SIG-M5 treated with dmso at 0.1 percent for 504 hours (cell line): ENCODE measurements around the gene PCDHA5.
"Not testable (repeated sequence)": the region's sequence is repeated elsewhere in the genome, so short reads cannot be mapped to it uniquely, and the experiment has no call there.

Source experiments
- DNase-seq: peaks from one replicate; lab custom pipeline; 2025; ENCODE audit not compliant: unreplicated experiment; lab: John Stamatoyannopoulos, UW

The PCDHA5 gene

DNA sequence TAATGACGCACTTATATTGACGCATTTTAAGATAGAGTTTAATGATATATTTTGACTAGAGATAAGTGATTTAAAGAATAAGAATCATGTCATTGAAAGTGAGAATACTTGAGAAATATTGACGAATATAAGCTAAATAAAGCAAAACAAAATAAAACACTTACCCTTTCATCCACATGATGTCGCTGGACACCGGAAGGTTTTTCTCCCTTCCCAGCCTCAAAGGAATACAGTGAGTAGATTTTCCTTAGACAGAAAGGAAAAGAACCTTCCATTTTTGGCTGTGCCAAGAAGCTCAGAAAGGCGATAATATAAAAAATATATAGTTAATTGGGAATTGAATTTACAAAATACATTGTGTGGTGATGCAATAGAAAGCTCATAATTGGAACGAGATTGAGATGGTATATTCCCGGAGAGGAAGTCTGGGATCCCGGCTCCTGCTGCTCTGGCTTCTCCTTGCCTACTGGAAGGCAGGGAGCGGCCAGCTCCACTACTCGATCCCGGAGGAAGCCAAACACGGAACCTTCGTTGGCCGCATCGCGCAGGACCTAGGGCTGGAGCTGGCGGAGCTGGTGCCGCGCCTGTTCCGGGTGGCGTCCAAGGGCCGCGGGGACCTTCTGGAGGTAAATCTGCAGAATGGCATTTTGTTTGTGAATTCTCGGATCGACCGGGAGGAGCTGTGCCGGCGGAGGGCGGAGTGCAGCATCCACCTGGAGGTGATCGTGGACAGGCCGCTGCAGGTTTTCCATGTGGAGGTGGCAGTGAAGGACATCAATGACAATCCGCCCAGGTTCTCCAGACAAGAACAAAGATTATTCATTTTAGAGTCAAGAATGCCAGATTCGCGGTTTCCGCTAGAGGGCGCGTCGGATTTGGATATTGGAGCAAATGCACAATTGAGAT lies at the start of gene PCDHA5:
TSS of gene PCDHA5 (plus strand) at position 239 of the 906 bp plus-strand sequence.
- no peak for DNase-seq

DNA sequence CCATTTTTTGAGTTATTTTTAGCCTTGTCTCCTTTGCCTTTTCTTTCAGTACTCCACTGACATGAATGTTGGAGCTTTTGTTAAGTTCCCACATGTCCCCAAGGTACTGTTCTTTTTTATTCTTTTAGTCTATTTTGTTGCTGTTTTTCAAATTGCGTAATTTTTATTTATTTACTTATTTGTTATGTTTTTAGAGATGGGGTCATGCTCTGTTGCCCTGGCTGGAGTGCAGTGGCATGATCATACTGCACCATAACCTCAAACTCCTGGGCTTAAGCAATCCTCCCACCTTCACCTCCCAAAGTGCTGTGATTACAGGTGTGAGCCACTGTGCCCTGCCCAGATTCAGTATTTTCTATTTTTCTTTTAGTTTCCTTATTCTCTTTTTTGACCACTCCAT lies 40.9 kb upstream of the PCDHA5 start:
- DNase-seq = no peak

DNA sequence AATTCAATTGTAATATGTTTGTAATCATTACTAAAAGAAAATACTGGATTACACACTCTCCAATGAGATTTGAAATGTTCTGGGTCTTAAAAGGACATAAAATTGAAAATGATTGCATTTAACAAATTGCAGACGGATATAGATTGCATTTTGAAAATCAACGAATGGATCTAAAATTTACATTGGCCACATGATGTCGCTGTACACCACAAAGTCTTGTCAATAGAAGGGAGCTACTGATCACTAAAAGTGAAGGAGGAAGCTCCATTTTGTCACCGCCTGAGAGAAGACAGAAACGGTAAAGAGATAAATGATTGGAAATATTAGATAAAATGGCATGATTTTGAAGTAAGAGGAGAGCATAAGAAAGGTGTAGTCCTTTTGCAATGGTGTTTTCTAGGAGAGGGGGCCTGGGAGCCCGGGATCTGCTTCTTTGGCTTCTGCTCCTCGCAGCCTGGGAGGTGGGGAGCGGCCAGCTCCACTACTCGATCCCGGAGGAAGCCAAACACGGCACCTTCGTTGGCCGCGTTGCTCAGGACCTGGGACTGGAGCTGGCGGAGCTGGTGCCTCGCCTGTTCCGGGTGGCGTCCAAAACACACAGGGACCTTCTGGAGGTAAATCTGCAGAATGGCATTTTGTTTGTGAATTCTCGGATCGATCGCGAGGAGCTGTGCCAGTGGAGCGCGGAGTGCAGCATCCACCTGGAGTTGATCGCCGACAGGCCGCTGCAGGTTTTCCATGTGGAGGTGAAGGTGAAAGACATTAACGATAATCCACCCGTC lies 35.3 kb upstream of the PCDHA5 start, which contains the start of gene PCDHA1:
TSS of gene PCDHA1 (plus strand) at position 236 of the 782 bp plus-strand sequence.
- no peak for DNase-seq

GRCh38 chr5:140787422-140787821 lies 34.0 kb upstream of the PCDHA5 start:
- DNase-seq = not testable (repeated sequence)

- DNase-seq = not testable (repeated sequence)
These were observed 33.4 kb upstream of the PCDHA5 start for GRCh38 chr5:140787849-140788504.

DNA sequence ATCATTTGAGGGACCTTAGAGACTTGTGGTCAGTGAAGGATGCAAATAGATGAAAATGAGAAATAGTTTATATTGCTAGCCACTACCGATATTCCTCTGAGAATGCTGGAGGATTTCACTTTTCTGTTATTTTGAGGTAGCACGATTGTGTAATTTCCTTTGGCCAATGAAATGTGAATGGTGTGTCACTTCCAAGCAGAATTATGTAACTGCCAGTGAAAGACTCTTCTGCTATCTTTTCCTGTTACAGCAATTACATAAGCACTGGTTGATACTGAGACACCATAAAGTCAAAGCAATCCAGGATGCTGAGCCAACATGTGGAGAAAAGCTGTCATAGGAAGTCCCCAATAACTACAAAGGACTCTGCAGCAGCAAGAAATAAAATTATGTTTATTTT lies 30.3 kb upstream of the PCDHA5 start:
- DNase-seq = peak; percentile 70

DNA sequence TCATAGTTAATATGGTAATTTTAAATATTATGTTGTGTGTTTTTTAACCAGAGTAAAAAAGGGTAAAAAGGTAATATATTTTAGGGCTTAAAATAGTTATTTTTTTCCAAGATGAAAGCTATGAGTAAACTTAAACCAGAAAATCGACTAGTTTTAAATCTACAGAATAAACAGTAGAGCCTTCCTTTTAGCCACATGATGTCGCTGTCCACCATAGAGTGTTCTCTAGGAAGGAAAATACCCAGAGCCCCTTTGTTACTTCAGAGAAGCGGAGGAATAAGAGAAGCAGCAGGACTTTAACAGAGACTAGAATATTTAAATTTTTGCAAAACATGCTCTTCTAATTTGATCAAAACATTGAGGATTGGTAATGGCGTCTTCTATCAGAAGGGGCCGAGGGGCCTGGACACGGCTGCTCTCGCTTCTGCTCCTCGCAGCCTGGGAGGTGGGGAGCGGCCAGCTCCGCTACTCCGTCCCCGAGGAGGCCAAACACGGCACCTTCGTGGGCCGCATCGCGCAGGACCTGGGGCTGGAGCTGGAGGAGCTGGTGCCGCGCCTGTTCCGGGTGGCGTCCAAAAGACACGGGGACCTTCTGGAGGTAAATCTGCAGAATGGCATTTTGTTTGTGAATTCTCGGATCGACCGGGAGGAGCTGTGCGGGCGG lies 26.7 kb upstream of the PCDHA5 start, which contains the start of gene PCDHA2:
TSS of gene PCDHA2 (plus strand) at position 258 of the 664 bp plus-strand sequence.
- no peak for DNase-seq

DNA sequence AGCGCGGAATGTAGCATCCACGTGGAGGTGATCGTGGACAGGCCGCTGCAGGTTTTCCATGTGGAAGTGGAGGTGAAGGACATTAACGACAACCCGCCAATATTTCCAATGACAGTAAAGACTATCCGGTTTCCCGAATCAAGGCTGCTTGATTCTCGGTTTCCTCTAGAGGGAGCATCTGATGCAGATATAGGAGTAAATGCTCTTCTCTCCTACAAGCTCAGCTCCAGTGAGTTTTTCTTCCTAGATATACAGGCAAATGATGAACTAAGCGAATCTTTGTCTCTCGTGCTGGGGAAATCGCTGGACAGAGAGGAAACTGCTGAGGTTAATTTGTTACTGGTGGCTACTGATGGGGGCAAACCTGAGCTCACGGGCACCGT lies 26.2 kb upstream of the PCDHA5 start:
- no peak for DNase-seq

DNA sequence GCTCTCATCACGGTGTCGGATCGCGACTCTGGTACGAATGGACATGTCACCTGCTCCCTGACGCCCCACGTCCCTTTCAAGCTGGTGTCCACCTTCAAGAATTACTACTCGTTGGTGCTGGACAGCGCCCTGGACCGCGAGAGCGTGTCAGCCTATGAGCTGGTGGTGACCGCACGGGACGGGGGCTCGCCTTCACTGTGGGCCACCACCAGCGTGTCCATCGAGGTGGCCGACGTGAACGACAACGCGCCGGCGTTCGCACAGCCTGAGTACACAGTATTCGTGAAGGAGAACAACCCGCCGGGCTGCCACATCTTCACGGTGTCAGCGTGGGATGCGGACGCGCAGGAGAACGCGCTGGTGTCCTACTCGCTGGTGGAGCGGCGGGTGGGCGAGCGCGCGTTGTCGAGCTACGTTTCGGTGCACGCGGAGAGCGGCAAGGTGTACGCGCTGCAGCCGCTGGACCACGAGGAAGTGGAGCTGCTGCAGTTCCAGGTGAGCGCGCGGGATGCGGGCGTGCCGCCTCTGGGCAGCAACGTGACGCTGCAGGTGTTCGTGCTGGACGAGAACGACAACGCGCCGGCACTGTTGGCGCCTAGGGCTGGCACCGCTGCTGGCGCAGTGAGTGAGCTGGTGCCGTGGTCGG lies 25.2 kb upstream of the PCDHA5 start:
- DNase-seq = not testable (repeated sequence)

DNA sequence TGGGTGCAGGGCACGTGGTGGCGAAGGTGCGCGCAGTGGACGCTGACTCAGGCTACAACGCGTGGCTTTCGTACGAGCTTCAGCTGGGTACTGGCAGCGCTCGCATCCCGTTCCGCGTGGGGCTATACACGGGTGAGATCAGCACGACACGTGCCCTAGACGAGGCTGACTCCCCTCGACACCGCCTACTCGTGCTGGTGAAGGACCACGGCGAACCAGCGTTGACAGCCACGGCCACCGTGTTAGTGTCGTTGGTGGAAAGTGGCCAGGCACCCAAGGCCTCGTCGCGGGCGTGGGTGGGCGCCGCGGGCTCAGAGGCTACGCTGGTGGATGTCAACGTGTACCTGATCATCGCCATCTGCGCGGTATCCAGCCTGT lies 24.7 kb upstream of the PCDHA5 start:
- DNase-seq = no peak

DNA sequence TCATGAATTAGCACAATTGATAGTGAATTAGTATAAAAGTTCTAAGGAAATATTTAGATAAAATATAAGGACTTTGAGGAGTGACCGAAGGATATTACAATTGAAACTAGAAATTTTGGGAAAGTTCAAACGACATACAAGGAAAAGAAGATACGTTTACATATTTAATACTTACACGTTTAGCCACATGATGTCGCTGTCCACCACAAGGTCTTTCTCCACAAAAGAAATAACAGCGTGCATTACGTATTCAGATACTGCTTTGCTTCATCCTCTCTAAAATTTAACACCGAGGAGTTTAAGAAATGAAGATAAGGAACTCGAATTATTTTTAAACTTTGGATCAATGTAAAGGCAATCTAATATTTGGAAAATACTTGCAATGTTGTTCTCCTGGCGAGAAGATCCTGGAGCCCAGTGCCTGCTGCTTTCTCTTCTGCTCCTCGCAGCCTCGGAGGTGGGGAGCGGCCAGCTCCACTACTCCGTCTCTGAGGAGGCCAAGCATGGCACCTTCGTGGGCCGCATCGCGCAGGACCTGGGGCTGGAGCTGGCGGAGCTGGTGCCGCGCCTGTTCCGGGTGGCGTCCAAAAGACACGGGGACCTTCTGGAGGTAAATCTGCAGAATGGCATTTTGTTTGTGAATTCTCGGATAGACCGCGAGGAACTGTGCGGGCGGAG lies 20.5 kb upstream of the PCDHA5 start, which contains the start of gene PCDHA3:
TSS of gene PCDHA3 (plus strand) at position 242 of the 678 bp plus-strand sequence.
- DNase-seq = no peak

- DNase-seq = no peak
These were observed 19.9 kb upstream of the PCDHA5 start for GRCh38 chr5:140801494-140801841.

DNA sequence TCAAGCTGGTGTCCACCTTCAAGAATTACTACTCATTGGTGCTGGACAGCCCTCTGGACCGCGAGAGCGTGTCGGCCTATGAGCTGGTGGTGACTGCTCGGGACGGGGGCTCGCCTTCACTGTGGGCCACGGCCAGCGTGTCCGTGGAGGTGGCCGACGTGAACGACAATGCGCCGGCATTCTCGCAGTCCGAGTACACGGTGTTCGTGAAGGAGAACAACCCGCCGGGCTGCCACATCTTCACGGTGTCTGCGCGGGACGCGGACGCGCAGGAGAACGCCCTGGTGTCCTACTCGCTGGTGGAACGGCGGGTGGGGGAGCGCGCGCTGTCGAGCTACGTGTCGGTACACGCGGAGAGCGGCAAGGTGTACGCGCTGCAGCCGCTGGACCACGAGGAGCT lies 19.0 kb upstream of the PCDHA5 start:
- DNase-seq = not testable (repeated sequence)

- no peak for DNase-seq
These were observed 18.6 kb upstream of the PCDHA5 start for GRCh38 chr5:140802781-140803271.

GRCh38 chr5:140806834-140807775 lies 14.3 kb upstream of the PCDHA5 start, which contains the start of gene PCDHA4:
Gene PCDHA4 (plus strand): TSS chr5:140807068.
- DNase-seq = no peak

- not testable (repeated sequence) for DNase-seq
These were observed 13.0 kb upstream of the PCDHA5 start for GRCh38 chr5:140808241-140808888.

- no peak for DNase-seq
These were observed 12.5 kb upstream of the PCDHA5 start for GRCh38 chr5:140808889-140809291.

DNA sequence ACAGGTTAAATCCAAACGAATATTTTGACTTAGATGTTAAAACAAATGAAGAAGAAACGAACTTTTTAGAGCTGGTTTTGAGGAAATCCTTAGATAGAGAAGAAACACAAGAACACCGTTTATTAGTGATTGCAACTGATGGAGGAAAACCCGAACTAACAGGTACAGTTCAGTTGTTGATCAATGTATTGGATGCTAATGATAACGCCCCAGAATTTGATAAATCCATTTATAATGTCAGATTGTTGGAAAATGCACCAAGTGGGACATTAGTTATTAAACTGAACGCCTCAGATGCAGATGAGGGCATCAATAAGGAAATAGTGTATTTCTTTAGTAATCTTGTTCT lies 842 bp downstream of the PCDHA5 start:
- DNase-seq = no peak
